Daoy (cell line): Measurements from ENCODE around the gene KANSL2. TPM values are rescaled to one million over a fixed set of nuclear protein-coding genes. Genes with fewer than 3 reads are reported as not detected.

Experiments
- DNase-seq: peaks from one replicate; pipeline ENCODE4 v3.0.0-alpha.2; 2015; ENCODE audit warnings: low read depth
- total RNA-seq: library from RNA; depleted of rRNA; stranded (reverse); fragments of >200 nt; shearing (Covaris generic); gene quantifications from 2 replicates; pipeline ENCODE4 v1.2.3, GENCODE V29; 2014; rRNA removed

The KANSL2 gene
- total RNA-seq, 1 experiment from 2014 or later: 114 TPM

DNA sequence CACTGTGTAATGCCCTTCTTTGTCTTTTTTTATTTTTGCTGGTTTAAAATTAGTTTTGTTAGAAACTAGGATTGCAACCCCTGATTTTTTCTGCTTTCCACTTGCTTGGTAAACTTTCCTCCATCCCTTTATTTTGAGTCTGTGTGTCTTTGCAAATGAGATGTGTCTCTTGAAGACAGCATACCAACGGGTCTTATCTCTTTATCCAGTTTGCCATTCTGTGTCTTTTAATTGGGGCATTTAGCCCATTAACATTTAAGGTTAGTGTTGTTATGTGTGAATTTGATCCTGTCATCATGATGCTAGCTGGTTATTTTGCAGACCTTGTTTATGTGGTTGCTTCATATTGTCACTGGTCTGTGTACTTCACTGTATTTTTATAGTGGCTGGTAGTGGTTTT is 68.7 kb downstream of the KANSL2 start:
- no peak for DNase-seq

Other genes with a start within 250 kb of the KANSL2 start
- gene ANP32D, start 209.7 kb downstream of the KANSL2 start, total RNA-seq: not detected in 2 replicates
- not detected in 2 replicates for gene C12orf54, start 199.7 kb downstream of the KANSL2 start, total RNA-seq
- gene OR8S1, start 156.6 kb downstream of the KANSL2 start, total RNA-seq: not detected in 2 replicates
- not detected in 2 replicates for gene LALBA, start 112.2 kb downstream of the KANSL2 start, total RNA-seq
- gene CCNT1, start 34.5 kb upstream of the KANSL2 start, total RNA-seq: 25.4 and 25.7 TPM in 2 replicates
- gene ADCY6, start 106.9 kb upstream of the KANSL2 start, total RNA-seq: 9.0 and 9.2 TPM in 2 replicates
- gene CACNB3, start 136.3 kb upstream of the KANSL2 start, total RNA-seq: 9.1 and 11.5 TPM in 2 replicates
- gene DDX23, start 169.9 kb upstream of the KANSL2 start, total RNA-seq: 132 and 146 TPM in 2 replicates
- gene RND1, start 183.6 kb upstream of the KANSL2 start, total RNA-seq: 0.51 and 4.7 TPM in 2 replicates
- gene FKBP11, start 243.3 kb upstream of the KANSL2 start, total RNA-seq: 7.0 and 28.0 TPM in 2 replicates